SJCRH30 (cell line): ENCODE results near the gene ABCA12. TPM values are rescaled to one million over a fixed set of nuclear protein-coding genes. Genes with fewer than 3 reads are reported as not detected.

Experiments
- DNase-seq, 2 experiments: peaks; one replicate each; pipeline ENCODE4 v3.0.0-alpha.2; 2015 to 2020
- H3K27ac ChIP-seq: fragments of 250-450 bp; sonication (Bioruptor Pico); 2 replicates; pipeline ENCODE4 v1.5.1; 2020; ENCODE audit warnings: mild to moderate bottlenecking, moderate library complexity
- H3K27me3 ChIP-seq: fragments of 250-450 bp; sonication (Bioruptor Pico); 2 replicates; pipeline ENCODE4 v1.5.1; 2020; ENCODE audit warnings: mild to moderate bottlenecking, moderate library complexity
- H3K36me3 ChIP-seq: fragments of 250-450 bp; sonication (Bioruptor Pico); 2 replicates; pipeline ENCODE4 v1.5.1; 2020; ENCODE audit warnings: mild to moderate bottlenecking, moderate library complexity
- H3K4me1 ChIP-seq: fragments of 250-450 bp; sonication (Bioruptor Pico); 2 replicates; pipeline ENCODE4 v1.5.1; 2020; ENCODE audit warnings: mild to moderate bottlenecking, moderate library complexity
- H3K4me3 ChIP-seq: fragments of 250-450 bp; sonication (Bioruptor Pico); 2 replicates; pipeline ENCODE4 v1.5.1; 2020; ENCODE audit warnings: mild to moderate bottlenecking, moderate library complexity
- H3K9me3 ChIP-seq: fragments of 250-450 bp; sonication (Bioruptor Pico); replicated peaks from 2 replicates; pipeline ENCODE4 v1.5.1; 2020; ENCODE audit warnings: mild to moderate bottlenecking, moderate library complexity
- total RNA-seq: library from RNA; depleted of rRNA; stranded (reverse); fragments of >200 nt; shearing (Covaris generic); gene quantifications from 2 replicates; pipeline ENCODE4 v1.2.3, GENCODE V29; 2014

Gene ABCA12
- total RNA-seq, 1 experiment from 2014 or later: 0.12 TPM

DNA sequence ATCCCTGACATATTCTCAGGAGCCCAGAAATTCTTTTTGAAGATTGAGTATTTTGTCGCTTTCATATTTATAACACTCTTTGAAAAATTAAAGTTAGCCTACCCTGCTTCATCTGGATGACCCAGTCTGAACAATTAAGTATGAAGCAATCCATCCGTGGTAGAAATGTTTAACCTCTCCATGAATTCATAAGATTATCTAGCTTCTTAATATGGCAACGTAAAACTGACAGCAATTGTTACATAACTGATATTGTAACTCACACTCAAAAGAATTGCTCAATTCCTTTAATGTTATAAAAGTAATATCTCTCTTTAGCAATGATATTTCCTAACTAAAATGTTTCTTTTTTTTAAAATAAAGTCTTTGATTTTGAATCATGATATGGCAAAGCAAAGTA, 7.2 kb upstream of the ABCA12 start:
- no peaks in the 10 kb centered on the region for H3K4me1 ChIP-seq
- no peak for DNase-seq
- no peaks in the 10 kb centered on the region for H3K36me3 ChIP-seq
- H3K9me3 ChIP-seq: no peaks in the 10 kb centered on the region
- H3K27ac ChIP-seq: no peak overlapping the region
- no peak overlapping the region for H3K4me3 ChIP-seq
- H3K27me3 ChIP-seq: no peaks in the 10 kb centered on the region

GRCh38 chr2:215144106-215144875, 5.9 kb upstream of the ABCA12 start:
- H3K9me3 ChIP-seq: no peaks in the 10 kb centered on the region
- no peak overlapping the region for H3K4me3 ChIP-seq
- H3K4me1 ChIP-seq: no peaks in the 10 kb centered on the region
- H3K27me3 ChIP-seq: no peaks in the 10 kb centered on the region
- DNase-seq: no peak
- no peak overlapping the region for H3K27ac ChIP-seq
- H3K36me3 ChIP-seq: no peaks in the 10 kb centered on the region

GRCh38 chr2:215143458-215143857, 5.0 kb upstream of the ABCA12 start:
- no peak for DNase-seq
- no peak overlapping the region for H3K27ac ChIP-seq

DNA sequence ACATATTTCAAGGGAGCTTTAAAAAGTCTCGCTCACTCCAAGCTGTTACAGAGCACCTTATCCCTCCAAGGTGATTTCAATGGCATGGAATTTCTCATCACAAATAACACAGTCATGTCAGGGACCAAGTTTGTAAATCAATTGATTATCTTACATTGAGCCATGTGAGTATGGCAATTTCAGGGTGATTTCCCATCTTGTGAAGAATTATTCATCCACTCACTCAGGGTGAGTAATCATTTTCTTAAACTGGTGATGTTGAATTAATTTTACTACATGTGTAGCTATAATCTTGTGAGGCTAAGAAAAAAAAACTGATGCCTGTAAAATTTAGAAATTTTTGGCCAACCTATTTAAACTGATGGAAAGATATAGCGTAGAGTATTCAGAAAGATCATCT, 3.3 kb upstream of the ABCA12 start:
- no peaks in the 10 kb centered on the region; the same call in 1 of the 2 replicates for H3K4me1 ChIP-seq
- no peak for DNase-seq
- no peak overlapping the region for H3K4me3 ChIP-seq
- no peaks in the 10 kb centered on the region for H3K9me3 ChIP-seq
- H3K27ac ChIP-seq: no peak overlapping the region
- H3K36me3 ChIP-seq: no peaks in the 10 kb centered on the region
- no peaks in the 10 kb centered on the region for H3K27me3 ChIP-seq

More at GRCh38 chr2:215143458-215143857, 5.0 kb upstream of the ABCA12 start:
- no peaks in the 10 kb centered on the region for H3K4me1 ChIP-seq
- H3K36me3 ChIP-seq: no peaks in the 10 kb centered on the region
- H3K9me3 ChIP-seq: no peaks in the 10 kb centered on the region
- H3K4me3 ChIP-seq: no peak overlapping the region
- H3K27me3 ChIP-seq: no peaks in the 10 kb centered on the region

DNA sequence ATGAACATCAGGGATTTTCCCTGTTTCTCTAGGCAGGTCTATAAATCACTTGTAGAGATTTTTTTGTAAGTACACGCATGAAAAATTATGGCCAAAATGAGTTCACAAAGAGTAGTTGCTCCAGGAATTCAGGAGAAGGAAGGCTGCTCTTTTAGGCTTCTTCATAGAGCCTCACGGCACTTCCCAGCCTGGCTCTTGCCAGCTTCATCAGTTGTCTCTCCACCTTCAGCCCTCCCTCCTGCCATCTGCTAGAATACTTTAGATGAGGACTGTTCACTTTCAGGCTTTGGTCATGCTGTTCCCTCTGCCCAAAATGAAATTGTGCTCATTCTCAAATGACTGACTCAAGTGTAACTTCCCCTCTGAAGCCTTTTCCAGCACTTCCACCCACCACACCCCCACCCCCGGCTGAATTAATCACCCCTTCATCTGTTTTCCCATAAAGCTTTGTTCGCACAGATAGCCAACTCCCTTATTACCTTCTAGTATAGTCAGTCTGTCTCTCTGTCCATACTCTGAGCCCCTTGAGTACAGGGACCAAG, 1.8 kb upstream of the ABCA12 start:
- Histone ChIP-seq H3K4me3 (no peak overlapping the region), H3K4me1 (no peaks in the 10 kb centered on the region; the same call in 1 of the 2 replicates), H3K27me3 (no peaks in the 10 kb centered on the region), H3K9me3 (no peaks in the 10 kb centered on the region), H3K27ac (no peak overlapping the region), H3K36me3 (no peaks in the 10 kb centered on the region)
- no peak for DNase-seq

DNA sequence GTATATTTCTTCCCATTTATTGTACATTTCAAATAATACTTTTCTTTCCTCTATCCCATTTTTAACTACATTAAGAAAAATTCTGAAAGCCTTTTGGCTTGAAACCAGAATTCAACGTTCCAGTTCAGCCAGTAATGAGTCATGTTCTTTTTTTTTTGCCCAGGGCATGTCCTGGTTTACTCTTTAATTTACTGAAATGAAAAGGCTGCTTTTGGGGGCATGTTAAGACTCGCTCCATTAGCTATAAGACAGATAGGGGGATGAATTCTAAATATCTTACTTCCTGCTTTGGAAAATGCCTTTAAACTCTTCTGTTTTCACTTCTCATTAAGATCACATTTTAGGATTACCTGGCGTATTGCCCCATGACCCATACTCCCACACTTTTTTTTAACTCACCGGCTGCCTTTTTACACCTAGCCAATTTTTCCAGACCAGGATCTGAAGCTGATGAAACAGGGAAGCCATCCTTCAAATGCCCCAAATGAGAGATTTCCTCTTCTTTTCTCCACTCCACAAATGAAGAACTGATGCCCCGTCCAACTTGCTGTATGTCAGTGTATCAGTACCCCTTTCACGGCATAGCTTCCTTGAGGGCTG, 585 bp downstream of the ABCA12 start:
- DNase-seq: no peak
- Histone ChIP-seq H3K27ac (no peak overlapping the region), H3K36me3 (no peaks in the 10 kb centered on the region), H3K9me3 (no peaks in the 10 kb centered on the region), H3K4me1 (no peaks in the 10 kb centered on the region; the same call in 1 of the 2 replicates), H3K4me3 (no peak overlapping the region), H3K27me3 (no peaks in the 10 kb centered on the region)

DNA sequence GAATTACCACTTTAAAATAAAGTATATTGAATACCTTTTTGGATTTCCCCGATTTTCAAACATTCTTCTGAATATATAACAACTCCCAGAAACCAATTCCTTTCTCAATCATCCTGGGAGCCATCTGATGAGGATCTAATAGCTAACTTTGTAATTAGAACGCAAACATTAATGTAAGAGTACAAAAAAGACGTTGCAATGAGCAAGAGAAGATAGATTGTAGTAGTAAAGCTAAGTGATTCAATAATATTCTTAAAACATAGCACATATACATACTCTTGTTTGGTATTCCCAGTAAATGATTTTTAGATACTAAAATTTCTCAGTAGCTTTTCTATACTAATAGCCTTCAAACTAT, 1.1 kb downstream of the ABCA12 start:
- Histone ChIP-seq H3K4me3 (no peak overlapping the region), H3K4me1 (no peaks in the 10 kb centered on the region; the same call in 1 of the 2 replicates), H3K36me3 (no peaks in the 10 kb centered on the region), H3K27ac (no peak overlapping the region), H3K9me3 (no peaks in the 10 kb centered on the region), H3K27me3 (no peaks in the 10 kb centered on the region)
- DNase-seq: no peak

DNA sequence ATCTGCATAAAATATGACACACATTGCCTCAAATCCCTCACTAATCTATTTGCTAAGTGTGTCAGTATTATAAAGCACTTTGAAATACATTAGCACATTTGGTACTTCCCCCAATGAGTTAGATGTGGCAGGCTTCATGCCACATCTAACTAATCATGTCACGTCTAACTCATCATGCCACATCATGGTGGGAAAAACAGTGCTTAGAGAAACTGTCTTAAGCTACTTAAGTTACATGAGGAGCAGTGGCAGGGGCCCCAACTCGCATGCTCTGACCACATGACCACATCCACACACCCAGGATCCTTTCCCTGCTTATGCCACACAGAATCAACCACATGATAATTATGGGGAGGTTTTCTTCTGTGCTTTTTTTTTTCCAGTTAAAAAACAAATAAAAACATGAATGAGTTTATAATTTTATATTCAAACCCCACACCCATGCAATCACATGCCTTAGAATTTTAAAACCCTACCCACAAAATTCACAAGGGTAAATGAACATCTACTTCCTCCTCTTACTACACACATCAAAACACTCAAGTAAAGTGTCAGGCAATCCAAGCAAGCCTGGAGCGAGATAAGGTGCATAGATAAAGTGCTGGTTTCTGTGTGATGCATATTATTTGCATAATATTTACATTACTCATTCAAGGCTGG, 1.6 kb downstream of the ABCA12 start:
- peak in 1 of 2 experiments; percentile 17 for DNase-seq
- no peaks in the 10 kb centered on the region for H3K9me3 ChIP-seq
- H3K27ac ChIP-seq: no peak overlapping the region

GRCh38 chr2:215120401-215120800, 18.0 kb downstream of the ABCA12 start:
- Histone ChIP-seq H3K27me3 (peaks cover 4% of the 10 kb centered on the region; the same call in 1 of the 2 replicates), H3K4me3 (no peak overlapping the region), H3K27ac (no peak overlapping the region), H3K4me1 (no peaks in the 10 kb centered on the region), H3K36me3 (no peaks in the 10 kb centered on the region), H3K9me3 (no peaks in the 10 kb centered on the region)
- DNase-seq: no peak

More for the DNA sequence above, 1.6 kb downstream of the ABCA12 start:
- Histone ChIP-seq H3K36me3 (no peaks in the 10 kb centered on the region), H3K27me3 (no peaks in the 10 kb centered on the region), H3K4me3 (no peak overlapping the region), H3K4me1 (no peaks in the 10 kb centered on the region; the same call in 1 of the 2 replicates)

- Histone ChIP-seq H3K27me3 (peaks cover 4% of the 10 kb centered on the region; the same call in 1 of the 2 replicates), H3K27ac (no peak overlapping the region), H3K4me3 (no peak overlapping the region), H3K36me3 (no peaks in the 10 kb centered on the region), H3K4me1 (no peaks in the 10 kb centered on the region), H3K9me3 (no peaks in the 10 kb centered on the region)
- no peak for DNase-seq
Observed at GRCh38 chr2:215119847-215120246, 18.6 kb downstream of the ABCA12 start.

DNA sequence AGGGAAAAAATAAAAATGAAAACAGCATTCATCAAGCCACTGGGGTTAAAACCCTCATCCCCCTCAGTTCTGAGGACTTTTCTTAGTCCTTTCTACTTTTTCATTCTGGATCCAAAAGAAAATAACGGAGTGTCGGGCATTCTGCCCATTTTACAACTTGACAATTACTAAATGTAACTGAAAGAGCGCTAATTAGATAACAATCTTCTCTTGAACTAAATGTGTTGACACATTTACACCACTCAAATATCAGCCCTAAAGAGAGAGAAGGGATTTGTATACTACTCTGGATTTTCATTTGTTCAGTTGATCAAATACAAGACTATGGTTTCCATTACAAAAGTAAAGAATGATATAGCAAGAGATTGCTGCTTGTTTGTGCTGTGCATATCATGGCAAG, 27.5 kb downstream of the ABCA12 start:
- Histone ChIP-seq H3K27me3 (no peaks in the 10 kb centered on the region), H3K4me3 (no peak overlapping the region), H3K27ac (no peak overlapping the region), H3K36me3 (no peaks in the 10 kb centered on the region), H3K9me3 (no peaks in the 10 kb centered on the region), H3K4me1 (no peaks in the 10 kb centered on the region)
- DNase-seq: no peak

- no peaks in the 10 kb centered on the region for H3K4me1 ChIP-seq
- H3K4me3 ChIP-seq: no peak overlapping the region
- no peak for DNase-seq
- no peaks in the 10 kb centered on the region for H3K9me3 ChIP-seq
- H3K27me3 ChIP-seq: no peaks in the 10 kb centered on the region
- no peak overlapping the region for H3K27ac ChIP-seq
- H3K36me3 ChIP-seq: no peaks in the 10 kb centered on the region
Observed at GRCh38 chr2:215107216-215108056, 31.0 kb downstream of the ABCA12 start.

DNA sequence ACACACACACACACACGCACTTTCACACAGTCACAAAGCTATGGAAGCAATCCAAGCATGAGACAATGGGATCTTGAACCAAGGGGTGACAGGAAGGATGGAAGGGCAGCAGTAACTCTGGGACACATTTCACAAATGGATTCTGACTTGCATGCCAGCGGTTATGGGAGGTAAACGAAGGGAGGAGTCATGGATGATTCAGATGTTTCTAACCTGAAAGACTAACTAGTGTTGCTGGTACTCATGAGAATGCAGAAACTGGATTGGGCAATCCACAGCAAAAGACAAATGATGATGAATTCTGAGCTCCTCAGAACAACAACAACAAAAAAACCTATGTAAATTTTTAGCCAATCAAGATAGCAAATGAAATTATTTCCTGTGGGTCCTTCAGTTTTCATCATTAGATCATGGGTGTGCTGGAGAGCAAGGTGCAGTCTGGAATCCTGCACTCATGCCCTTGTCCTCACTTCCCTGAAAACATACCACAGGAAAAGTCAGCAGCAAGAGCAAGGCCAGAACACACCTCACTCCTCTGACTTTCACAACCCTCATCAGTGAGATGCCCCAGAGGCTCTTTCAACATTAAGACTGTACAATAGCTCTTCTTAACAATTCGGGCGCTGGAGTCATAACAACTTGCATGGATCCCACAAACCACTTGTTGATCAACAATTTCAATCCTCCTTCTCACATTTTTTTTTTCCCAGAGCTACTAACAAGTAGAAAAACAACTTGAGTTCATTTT, 32.6 kb downstream of the ABCA12 start:
- Histone ChIP-seq H3K36me3 (no peaks in the 10 kb centered on the region), H3K9me3 (no peaks in the 10 kb centered on the region), H3K4me1 (no peaks in the 10 kb centered on the region), H3K27ac (no peak overlapping the region), H3K4me3 (no peak overlapping the region), H3K27me3 (no peaks in the 10 kb centered on the region)
- DNase-seq: no peak

GRCh38 chr2:215104226-215104625, 34.2 kb downstream of the ABCA12 start:
- no peak overlapping the region for H3K27ac ChIP-seq
- H3K4me1 ChIP-seq: no peaks in the 10 kb centered on the region
- no peaks in the 10 kb centered on the region for H3K27me3 ChIP-seq
- DNase-seq: no peak
- no peak overlapping the region for H3K4me3 ChIP-seq
- H3K9me3 ChIP-seq: no peaks in the 10 kb centered on the region
- no peaks in the 10 kb centered on the region for H3K36me3 ChIP-seq
